A673 (cell line): Measurements from ENCODE around the gene LCK. TPM values are rescaled to one million over a fixed set of nuclear protein-coding genes. Genes with fewer than 3 reads are reported as not detected.

Experiments
- BruUV-seq: library from RNA; stranded (reverse); fragments of 400-500 nt; replicated peaks from 2 replicates; lab custom pipeline; 2021; lab: Mats Ljungman, UMichigan
- CTCF ChIA-PET: fragments of 300-600 bp; sonication (Branson Sonifier 250); formaldehyde crosslinking; loops from one replicate; lab custom pipeline; 2022; ENCODE audit warnings: antibody characterized with exemption; lab: Charles Lee
- POLR2A ChIA-PET: fragments of 300-600 bp; sonication (Branson Sonifier 250); formaldehyde crosslinking; loops from one replicate; lab custom pipeline; 2022; ENCODE audit warnings: antibody characterized with exemption; ENCODE audit not compliant: low non-redundant PET; lab: Charles Lee
- DNase-seq: peaks from one replicate; pipeline ENCODE4 v3.0.0-alpha.2; 2015; ENCODE audit warnings: low spot score
- H3K27ac ChIP-seq: fragments of 200-600 bp; sonication (generic); 2 replicates; pipeline ENCODE4 v1.5.1; 2016; ENCODE audit warnings: mixed run types, low read depth, mild to moderate bottlenecking, mixed read lengths, antibody characterized with exemption, low read length; ENCODE audit not compliant: poor library complexity, severe bottlenecking
- H3K27me3 ChIP-seq: fragments of 200-600 bp; sonication (generic); replicated peaks from 2 replicates; pipeline ENCODE4 v1.6.1; 2017; ENCODE audit warnings: mixed run types, low read depth, mild to moderate bottlenecking, mixed read lengths, antibody characterized with exemption, low read length; ENCODE audit not compliant: insufficient read depth, poor library complexity
- H3K36me3 ChIP-seq: fragments of 200-600 bp; sonication (generic); 2 replicates; pipeline ENCODE4 v1.6.1; 2016; ENCODE audit warnings: mixed run types, mild to moderate bottlenecking, mixed read lengths, antibody characterized with exemption, low read length; ENCODE audit not compliant: insufficient read depth, poor library complexity, severe bottlenecking
- H3K4me1 ChIP-seq: fragments of 200-600 bp; sonication (generic); 2 replicates; pipeline ENCODE4 v1.6.1; 2017; ENCODE audit warnings: mixed run types, mild to moderate bottlenecking, mixed read lengths, antibody characterized with exemption, low read length; ENCODE audit not compliant: insufficient read depth, poor library complexity, severe bottlenecking
- H3K4me3 ChIP-seq: fragments of 200-600 bp; sonication (generic); 2 replicates; pipeline ENCODE4 v1.5.1; 2016; ENCODE audit warnings: low read depth, mixed run types, mild to moderate bottlenecking, mixed read lengths, low read length; ENCODE audit not compliant: poor library complexity, severe bottlenecking
- H3K9me3 ChIP-seq: fragments of 200-600 bp; sonication (generic); 2 replicates; pipeline ENCODE4 v1.6.1; 2016; ENCODE audit warnings: mixed run types, low read depth, mild to moderate bottlenecking, mixed read lengths, antibody characterized with exemption, low read length; ENCODE audit not compliant: poor library complexity, severe bottlenecking
- EZH2 ChIP-seq: fragments of 200-600 bp; sonication (generic); IDR thresholded peaks from 2 replicates; pipeline ENCODE4 v1.6.1; 2017; ENCODE audit warnings: borderline replicate concordance, low read depth, mild to moderate bottlenecking, mixed read lengths, antibody characterized with exemption, low read length; ENCODE audit not compliant: poor library complexity, severe bottlenecking
- intact Hi-C: fragments of 100-400 bp; cut with micrococcal nuclease; formaldehyde crosslinking; loops from one replicate; pipeline ENCODE4 v1.10.0; 2022; ENCODE audit not compliant: unreplicated experiment
- total RNA-seq: library from RNA; stranded (reverse); gene quantifications from 2 replicates; pipeline ENCODE4 v1.2.3, GENCODE V29; 2021
- TF ChIP-seq, protein P1 (sequence below): fragments of 300-800, 200-600 bp; sonication (generic); conservative IDR thresholded peaks from 2 replicates; pipeline ENCODE4 v1.5.1; 2017; ENCODE audit warnings: low read depth, mild to moderate bottlenecking, antibody characterized with exemption, low read length, moderate library complexity, mixed read lengths

The LCK gene
- total RNA-seq, 1 experiment from 2014 or later: not detected

DNA sequence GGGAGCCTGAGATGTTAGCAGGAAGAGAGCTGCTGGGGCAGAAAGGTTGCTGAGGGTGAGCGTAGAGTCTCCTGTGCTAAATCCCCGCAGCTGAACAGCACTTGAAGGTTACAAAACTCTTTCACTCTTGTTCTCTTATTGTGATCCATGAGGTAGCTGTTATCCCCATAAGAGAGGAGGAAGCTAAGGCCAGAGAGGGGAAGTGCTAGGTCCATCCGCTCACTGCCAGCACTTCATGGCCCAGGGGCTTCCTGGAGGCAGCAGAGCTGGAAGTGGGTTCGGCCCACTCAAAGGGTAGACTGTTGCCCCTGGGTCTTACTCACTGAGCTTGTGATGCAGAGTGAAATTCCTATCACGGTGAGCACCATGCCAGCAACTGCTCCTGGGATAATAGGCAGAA is 34.5 kb upstream of the LCK start:
- Histone ChIP-seq H3K4me3 (no peak overlapping the region), H3K27ac (no peak overlapping the region), H3K9me3 (no peaks in the 10 kb centered on the region), H3K36me3 (peaks cover 8% of the 10 kb centered on the region), H3K27me3 (no peaks in the 10 kb centered on the region), H3K4me1 (peaks cover 11% of the 10 kb centered on the region)
- no peak for DNase-seq
- CTCF ChIA-PET: no interaction called here
- TF ChIP-seq, protein P1, sequence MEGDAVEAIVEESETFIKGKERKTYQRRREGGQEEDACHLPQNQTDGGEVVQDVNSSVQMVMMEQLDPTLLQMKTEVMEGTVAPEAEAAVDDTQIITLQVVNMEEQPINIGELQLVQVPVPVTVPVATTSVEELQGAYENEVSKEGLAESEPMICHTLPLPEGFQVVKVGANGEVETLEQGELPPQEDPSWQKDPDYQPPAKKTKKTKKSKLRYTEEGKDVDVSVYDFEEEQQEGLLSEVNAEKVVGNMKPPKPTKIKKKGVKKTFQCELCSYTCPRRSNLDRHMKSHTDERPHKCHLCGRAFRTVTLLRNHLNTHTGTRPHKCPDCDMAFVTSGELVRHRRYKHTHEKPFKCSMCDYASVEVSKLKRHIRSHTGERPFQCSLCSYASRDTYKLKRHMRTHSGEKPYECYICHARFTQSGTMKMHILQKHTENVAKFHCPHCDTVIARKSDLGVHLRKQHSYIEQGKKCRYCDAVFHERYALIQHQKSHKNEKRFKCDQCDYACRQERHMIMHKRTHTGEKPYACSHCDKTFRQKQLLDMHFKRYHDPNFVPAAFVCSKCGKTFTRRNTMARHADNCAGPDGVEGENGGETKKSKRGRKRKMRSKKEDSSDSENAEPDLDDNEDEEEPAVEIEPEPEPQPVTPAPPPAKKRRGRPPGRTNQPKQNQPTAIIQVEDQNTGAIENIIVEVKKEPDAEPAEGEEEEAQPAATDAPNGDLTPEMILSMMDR: no peak
- no peak for TF ChIP-seq EZH2
- intact Hi-C loops: loop anchor here (5.0 kb wide), 1 partner anchor 196 kb away; no protein-coding TSS in a partner anchor
- no TSS peak for BruUV-seq
- POLR2A ChIA-PET: no interaction called here

DNA sequence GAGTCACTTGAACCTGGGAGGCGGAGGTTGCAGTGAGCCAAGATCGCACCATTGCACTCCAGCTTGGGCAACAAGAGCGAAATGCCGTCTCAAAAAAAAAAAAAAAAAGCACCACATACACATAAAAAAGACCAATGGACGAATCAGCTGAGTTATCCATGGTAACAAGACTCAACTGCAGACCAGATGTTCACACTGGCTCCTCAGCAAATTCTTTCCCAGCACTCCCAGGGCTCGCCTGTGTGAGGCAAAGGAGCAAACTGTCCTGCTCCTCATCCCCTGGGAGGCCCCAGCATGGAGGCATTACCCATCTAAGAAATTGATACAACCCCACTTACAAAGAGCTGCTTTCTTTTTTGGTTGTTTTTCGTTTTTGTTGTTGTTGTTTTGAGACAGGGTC is 32.0 kb upstream of the LCK start:
- Histone ChIP-seq H3K27ac (no peak overlapping the region), H3K4me1 (peaks cover 17% of the 10 kb centered on the region), H3K4me3 (no peak overlapping the region), H3K36me3 (peaks cover 14% of the 10 kb centered on the region), H3K27me3 (no peaks in the 10 kb centered on the region), H3K9me3 (no peaks in the 10 kb centered on the region)
- POLR2A ChIA-PET: no interaction called here
- CTCF ChIA-PET: no interaction called here
- no TSS peak for BruUV-seq
- intact Hi-C loops: loop anchor here (5.0 kb wide), 1 partner anchor 193 kb away; no protein-coding TSS in a partner anchor
- TF ChIP-seq, protein P1: no peak
- TF ChIP-seq EZH2: no peak
- no peak for DNase-seq

DNA sequence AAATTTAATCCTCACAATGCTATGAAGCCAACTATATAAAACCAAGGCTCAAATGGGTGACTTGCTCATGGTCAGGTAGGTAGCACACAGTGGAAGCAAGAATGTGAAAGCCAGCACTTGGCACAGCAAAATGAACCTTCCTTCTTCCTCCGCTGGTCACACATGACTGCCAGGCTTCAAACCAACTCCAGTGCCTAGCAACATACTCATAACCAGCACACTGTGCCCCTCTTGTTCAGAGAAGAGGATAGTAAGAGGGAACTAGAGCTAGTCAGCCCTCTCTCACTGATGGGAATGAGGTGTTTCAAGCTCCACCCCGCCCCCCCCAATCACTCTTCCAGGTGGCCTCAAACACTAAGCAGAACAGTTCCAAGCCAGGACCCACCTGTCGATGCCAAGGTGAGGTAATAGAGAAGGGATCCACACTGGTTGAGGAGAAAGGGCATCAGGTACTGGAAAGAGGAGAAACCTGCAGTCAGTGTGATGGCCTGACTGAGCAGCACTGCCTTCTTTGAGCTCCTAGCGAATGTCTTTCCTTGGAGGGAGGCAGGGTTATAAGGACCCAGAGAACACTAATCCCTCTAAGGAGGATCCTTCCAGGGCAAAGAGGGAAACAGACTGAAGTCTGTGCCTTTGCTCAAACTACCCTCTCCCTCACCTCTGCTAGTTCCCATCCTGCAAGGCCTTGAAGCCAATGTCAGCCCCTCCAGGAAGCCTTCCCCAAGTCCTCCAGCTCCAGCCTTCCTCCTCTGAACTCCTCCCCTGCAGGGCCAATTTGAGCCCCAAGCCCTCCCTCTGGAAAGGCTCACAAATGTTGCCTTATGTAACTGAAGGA is 30.1 kb upstream of the LCK start:
- peaks cover 21% of the 10 kb centered on the region for H3K36me3 ChIP-seq
- intact Hi-C loops: loop anchor here (10.0 kb wide), 1 partner anchor 114 kb away; the partner anchor contains the start of gene MARCKSL1
- H3K9me3 ChIP-seq: no peaks in the 10 kb centered on the region
- H3K4me3 ChIP-seq: peak overlapping the region; percentile 85
- H3K27ac ChIP-seq: peak overlapping the region; percentile 89
- CTCF ChIA-PET: interaction anchor here (0.7 kb wide), 1 partner anchor 194 kb away, joined by 4 read pairs; no protein-coding TSS in a partner anchor
- no peaks in the 10 kb centered on the region for H3K27me3 ChIP-seq
- H3K4me1 ChIP-seq: peaks cover 17% of the 10 kb centered on the region
- POLR2A ChIA-PET: no interaction called here
- no TSS peak for BruUV-seq
- DNase-seq: no peak
- TF ChIP-seq, protein P1: no peak
- no peak for TF ChIP-seq EZH2
